G401 (cell line): ENCODE data around the gene ZNF423. TPM values are rescaled to one million over a fixed set of nuclear protein-coding genes. Genes with fewer than 3 reads are reported as not detected.

Source experiments
- total RNA-seq: library from RNA; depleted of rRNA; stranded (reverse); fragments of >200 nt; shearing (Covaris generic); gene quantifications from 2 replicates; pipeline ENCODE4 v1.2.3, GENCODE V29; 2014; rRNA removed

ZNF423 gene
- total RNA-seq, 1 experiment from 2014 or later = 0.07 TPM

Other genes with a start within 250 kb of the ZNF423 start
- 12.2 and 22.5 TPM in 2 replicates for gene CNEP1R1, start 169.1 kb upstream of the ZNF423 start, total RNA-seq
- gene HEATR3, start 209.9 kb upstream of the ZNF423 start, total RNA-seq = 16.8 and 22.1 TPM in 2 replicates